ENCODE data around the gene RIOK2. TPM values are rescaled to one million over a fixed set of nuclear protein-coding genes. Genes with fewer than 3 reads are reported as not detected.
"Not testable (repeated sequence)": the region's sequence is repeated elsewhere in the genome, so short reads cannot be mapped to it uniquely, and the experiment has no call there.

Gene RIOK2
- total RNA-seq, 1 experiment from 2014 or later, result 45.7 TPM

DNA sequence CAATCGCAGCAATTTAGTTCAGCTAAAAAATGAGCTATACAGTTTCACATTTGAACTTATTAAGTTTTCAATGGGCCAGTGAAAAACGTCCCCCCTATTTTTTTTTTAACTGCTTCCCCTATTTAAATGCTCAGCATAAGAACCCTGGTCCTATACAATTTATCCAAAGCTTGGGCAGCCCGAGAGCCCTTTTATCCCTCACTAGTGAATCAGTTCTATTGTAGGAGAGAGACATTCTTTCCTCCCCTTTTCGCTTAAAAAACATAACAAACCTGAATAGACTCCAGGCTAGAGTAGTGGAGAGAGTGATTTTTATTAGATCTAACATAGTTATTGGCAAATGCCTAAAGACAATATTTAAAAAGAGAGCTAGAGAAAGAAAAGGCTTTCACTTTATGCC lies 42.0 kb downstream of the RIOK2 start:
- CTCF ChIA-PET, result interaction anchor here (0.7 to 4.3 kb wide), 13 partner anchors 8 to 1857 kb away, joined by 3 to 31 read pairs (median 5); no protein-coding TSS in a partner anchor
- Mint-ChIP-seq H3K27me3 (ENCODE audit: insufficient read depth, unreplicated experiment) (peaks cover 44% of the 10 kb centered on the region), H3K36me3 (ENCODE audit: insufficient read depth, unreplicated experiment) (no peaks in the 10 kb centered on the region), H3K4me1 (ENCODE audit: insufficient read depth, unreplicated experiment) (no peaks in the 10 kb centered on the region), H3K27ac (ENCODE audit: low read depth, unreplicated experiment) (no peak overlapping the region), H3K4me3 (ENCODE audit: unreplicated experiment) (no peak overlapping the region), H3K9me3 (ENCODE audit: unreplicated experiment) (no peaks in the 10 kb centered on the region)
- intact Hi-C loops (cut with micrococcal nuclease), result no loop called here
- POLR2A ChIA-PET, result interaction anchor here (0.7 to 1.1 kb wide), 2 partner anchors 13 to 78 kb away, joined by 3 to 4 read pairs; no protein-coding TSS in a partner anchor
- TF ChIP-seq, protein P1, sequence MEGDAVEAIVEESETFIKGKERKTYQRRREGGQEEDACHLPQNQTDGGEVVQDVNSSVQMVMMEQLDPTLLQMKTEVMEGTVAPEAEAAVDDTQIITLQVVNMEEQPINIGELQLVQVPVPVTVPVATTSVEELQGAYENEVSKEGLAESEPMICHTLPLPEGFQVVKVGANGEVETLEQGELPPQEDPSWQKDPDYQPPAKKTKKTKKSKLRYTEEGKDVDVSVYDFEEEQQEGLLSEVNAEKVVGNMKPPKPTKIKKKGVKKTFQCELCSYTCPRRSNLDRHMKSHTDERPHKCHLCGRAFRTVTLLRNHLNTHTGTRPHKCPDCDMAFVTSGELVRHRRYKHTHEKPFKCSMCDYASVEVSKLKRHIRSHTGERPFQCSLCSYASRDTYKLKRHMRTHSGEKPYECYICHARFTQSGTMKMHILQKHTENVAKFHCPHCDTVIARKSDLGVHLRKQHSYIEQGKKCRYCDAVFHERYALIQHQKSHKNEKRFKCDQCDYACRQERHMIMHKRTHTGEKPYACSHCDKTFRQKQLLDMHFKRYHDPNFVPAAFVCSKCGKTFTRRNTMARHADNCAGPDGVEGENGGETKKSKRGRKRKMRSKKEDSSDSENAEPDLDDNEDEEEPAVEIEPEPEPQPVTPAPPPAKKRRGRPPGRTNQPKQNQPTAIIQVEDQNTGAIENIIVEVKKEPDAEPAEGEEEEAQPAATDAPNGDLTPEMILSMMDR (IDR thresholded peaks at IDR 0.05; ENCODE audit: unreplicated experiment), result no peak
- DNase-seq (ENCODE audit: unreplicated experiment), result no peak
- BruUV-seq (replicated peaks), result no TSS peak

DNA sequence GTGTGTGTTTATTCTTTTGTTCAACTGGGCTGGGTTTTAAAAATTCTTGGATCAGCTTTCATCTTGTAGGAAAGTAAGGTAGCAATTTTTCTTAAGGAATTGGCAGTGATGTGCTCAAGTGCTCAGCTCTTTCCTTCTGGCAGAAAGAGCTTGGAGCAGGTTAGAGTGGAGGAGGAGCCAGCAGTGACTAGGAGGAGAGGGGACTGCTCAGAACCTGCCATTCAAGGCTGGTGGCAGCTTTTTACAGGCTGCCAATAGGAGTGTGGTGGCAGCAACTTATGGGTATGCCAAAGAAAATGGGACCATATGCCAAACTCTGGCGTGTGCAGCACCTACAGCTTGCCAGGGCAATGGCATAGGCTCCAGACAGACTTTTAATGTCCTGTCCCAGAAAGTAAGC lies 42.8 kb downstream of the RIOK2 start:
- H3K27ac Mint-ChIP-seq (ENCODE audit: low read depth, unreplicated experiment); H3K4me3 Mint-ChIP-seq (ENCODE audit: unreplicated experiment); H3K4me1 Mint-ChIP-seq (ENCODE audit: insufficient read depth, unreplicated experiment); DNase-seq (ENCODE audit: unreplicated experiment); H3K36me3 Mint-ChIP-seq (ENCODE audit: insufficient read depth, unreplicated experiment); H3K9me3 Mint-ChIP-seq (ENCODE audit: unreplicated experiment); POLR2A ChIA-PET; BruUV-seq (replicated peaks); intact Hi-C loops (cut with micrococcal nuclease): not testable (repeated sequence)
- CTCF ChIA-PET, result interaction anchor here (0.5 to 2.4 kb wide), 7 partner anchors 9 to 271 kb away, joined by 3 to 6 read pairs (median 5); no protein-coding TSS in a partner anchor
- H3K27me3 Mint-ChIP-seq (ENCODE audit: insufficient read depth, unreplicated experiment), result peaks cover 50% of the 10 kb centered on the region

DNA sequence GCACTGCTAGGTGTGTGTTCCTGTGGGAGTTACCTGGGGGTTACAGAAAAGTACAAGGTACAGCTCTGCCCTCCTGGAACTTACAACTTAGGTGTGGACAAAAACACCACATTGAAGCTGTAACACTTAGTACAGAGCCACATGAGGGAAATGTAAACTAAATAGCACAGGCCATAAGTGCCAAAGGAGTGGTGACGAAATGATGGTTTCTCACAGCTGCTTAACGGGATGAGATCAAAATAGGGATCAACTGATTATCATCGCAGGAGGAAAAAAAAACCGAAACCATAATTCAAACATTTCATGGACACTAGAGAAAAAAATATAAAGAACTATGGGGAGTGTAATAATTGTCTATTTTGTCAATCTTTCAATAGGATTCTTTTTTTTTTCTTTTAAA lies 46.6 kb downstream of the RIOK2 start:
- POLR2A ChIA-PET, result no interaction called here
- TF ChIP-seq, protein P1 (IDR thresholded peaks at IDR 0.05; ENCODE audit: unreplicated experiment), result no peak
- H3K36me3 Mint-ChIP-seq (ENCODE audit: insufficient read depth, unreplicated experiment), result no peaks in the 10 kb centered on the region
- H3K27me3 Mint-ChIP-seq (ENCODE audit: insufficient read depth, unreplicated experiment), result peaks cover 48% of the 10 kb centered on the region
- H3K9me3 Mint-ChIP-seq (ENCODE audit: unreplicated experiment), result no peaks in the 10 kb centered on the region
- H3K4me1 Mint-ChIP-seq (ENCODE audit: insufficient read depth, unreplicated experiment), result no peaks in the 10 kb centered on the region
- H3K27ac Mint-ChIP-seq (ENCODE audit: low read depth, unreplicated experiment), result no peak overlapping the region
- intact Hi-C loops (cut with micrococcal nuclease), result no loop called here
- no peak overlapping the region for H3K4me3 Mint-ChIP-seq (ENCODE audit: unreplicated experiment)
- no peak for DNase-seq (ENCODE audit: unreplicated experiment)
- no TSS peak for BruUV-seq (replicated peaks)
- CTCF ChIA-PET, result interaction anchor here (0.7 to 1.1 kb wide), 2 partner anchors 25 to 522 kb away, joined by 3 read pairs; no protein-coding TSS in a partner anchor

DNA sequence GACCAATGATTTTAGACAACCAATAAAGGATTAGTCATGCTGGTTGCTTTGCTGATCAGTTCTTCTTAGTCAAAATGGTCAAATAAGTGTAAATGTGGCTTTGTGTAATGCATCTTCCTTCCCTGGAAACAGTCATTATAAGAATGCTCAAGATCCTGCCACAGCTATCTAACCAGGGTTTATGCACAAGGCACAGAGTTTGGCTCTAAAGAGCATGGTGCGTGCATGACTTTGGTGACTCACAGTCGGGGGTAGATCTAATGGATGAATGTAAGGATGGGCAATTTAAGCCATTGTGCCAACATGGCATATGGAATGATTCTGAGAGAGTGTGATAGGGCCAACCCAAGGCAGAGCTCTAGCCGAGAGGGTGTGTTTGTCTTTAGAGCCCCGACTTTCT lies 47.2 kb downstream of the RIOK2 start:
- no peaks in the 10 kb centered on the region for H3K9me3 Mint-ChIP-seq (ENCODE audit: unreplicated experiment)
- intact Hi-C loops (cut with micrococcal nuclease), result no loop called here
- H3K4me3 Mint-ChIP-seq (ENCODE audit: unreplicated experiment), result no peak overlapping the region
- peaks cover 42% of the 10 kb centered on the region for H3K27me3 Mint-ChIP-seq (ENCODE audit: insufficient read depth, unreplicated experiment)
- TF ChIP-seq, protein P1 (IDR thresholded peaks at IDR 0.05; ENCODE audit: unreplicated experiment), result no peak
- ChIA-PET CTCF (interaction anchor here (0.6 to 0.7 kb wide), 2 partner anchors 32 to 522 kb away, joined by 3 read pairs; no protein-coding TSS in a partner anchor), POLR2A (interaction anchor here (0.7 kb wide), 1 partner anchor 651 kb away, joined by 3 read pairs; no protein-coding TSS in a partner anchor)
- DNase-seq (ENCODE audit: unreplicated experiment), result no peak
- H3K4me1 Mint-ChIP-seq (ENCODE audit: insufficient read depth, unreplicated experiment), result no peaks in the 10 kb centered on the region
- BruUV-seq (replicated peaks), result no TSS peak
- H3K36me3 Mint-ChIP-seq (ENCODE audit: insufficient read depth, unreplicated experiment), result no peaks in the 10 kb centered on the region
- no peak overlapping the region for H3K27ac Mint-ChIP-seq (ENCODE audit: low read depth, unreplicated experiment)

All from MCF 10A (cell line).